HepG2 (cell line): Measurements from ENCODE around the gene CLHC1. TPM values are rescaled to one million over a fixed set of nuclear protein-coding genes. Genes with fewer than 3 reads are reported as not detected.

Experiments used
- CENPBD1 ChIP-seq: sonication (generic); formaldehyde crosslinking; IDR thresholded peaks from 2 replicates; pipeline ENCODE4 v1.8.0; 2022; ENCODE audit warnings: missing genetic modification reagents, low read depth, mild to moderate bottlenecking, borderline replicate concordance
- ELF4 ChIP-seq: sonication (generic); formaldehyde crosslinking; IDR thresholded peaks from 2 replicates; pipeline ENCODE4 v1.5.0; 2020; ENCODE audit warnings: missing genetic modification reagents, mild to moderate bottlenecking, moderate library complexity, borderline replicate concordance
- MATR3 ChIP-seq: sonication (generic); formaldehyde crosslinking; IDR thresholded peaks from 2 replicates; pipeline ENCODE4 v1.4.0; 2020; ENCODE audit warnings: missing genetic modification reagents
- MED1 ChIP-seq: sonication (generic); formaldehyde crosslinking; IDR thresholded peaks from 2 replicates; pipeline ENCODE4 v1.4.0; 2020; ENCODE audit warnings: missing genetic modification reagents
- NFE2L2 ChIP-seq: fragments of 150-350 bp; IDR thresholded peaks from 2 replicates; pipeline ENCODE4 v1.6.1; 2014; ENCODE audit warnings: low read length
- NONO ChIP-seq, 2 experiments: fragments of 450-650 bp in 1 of 2; sonication (generic) in 1 of 2; formaldehyde crosslinking in 1 of 2; IDR thresholded peaks in 1 of 2; conservative IDR thresholded peaks in 1 of 2; 2 replicates each; pipeline versions ENCODE4 v1.6.1 to v1.8.0; 2017 to 2022; ENCODE audit warnings: mild to moderate bottlenecking in 1 of 2, missing genetic modification reagents in 1 of 2, moderate library complexity in 1 of 2
- NR3C1 ChIP-seq: sonication (generic); formaldehyde crosslinking; IDR thresholded peaks from 2 replicates; pipeline ENCODE4 v1.4.0; 2020; ENCODE audit warnings: missing genetic modification reagents
- RAD21 ChIP-seq: fragments of 450-650 bp; formaldehyde crosslinking; IDR thresholded peaks from 2 replicates; pipeline ENCODE4 v1.5.0; 2020; ENCODE audit warnings: mild to moderate bottlenecking
- SAP130 ChIP-seq: IDR thresholded peaks from 2 replicates; pipeline ENCODE4 v1.6.1; 2016; ENCODE audit warnings: low read depth
- SRY ChIP-seq: sonication (generic); formaldehyde crosslinking; IDR thresholded peaks from 2 replicates; pipeline ENCODE4 v1.8.0; 2022; ENCODE audit warnings: mild to moderate bottlenecking, missing genetic modification reagents
- ZBTB40 ChIP-seq, 2 experiments: fragments of 450-650 bp in 1 of 2; sonication (generic) in 1 of 2; formaldehyde crosslinking in 1 of 2; IDR thresholded peaks; 2 replicates each; pipeline versions ENCODE4 v1.6.1 to v1.8.0; 2016 to 2022; ENCODE audit warnings: antibody characterized with exemption in 1 of 2, mild to moderate bottlenecking in 1 of 2, missing genetic modification reagents in 1 of 2
- ZFX ChIP-seq: sonication (generic); formaldehyde crosslinking; IDR thresholded peaks from 2 replicates; pipeline ENCODE4 v1.4.0; 2020; ENCODE audit warnings: mild to moderate bottlenecking, low read depth, missing genetic modification reagents, moderate library complexity
- ZFYVE20 ChIP-seq: sonication (generic); formaldehyde crosslinking; IDR thresholded peaks from 2 replicates; pipeline ENCODE4 v1.8.0; 2023; ENCODE audit warnings: low read depth, mild to moderate bottlenecking, moderate library complexity, missing genetic modification reagents, borderline replicate concordance
- ZNF160 ChIP-seq: sonication (generic); formaldehyde crosslinking; IDR thresholded peaks from 2 replicates; pipeline ENCODE4 v1.8.0; 2022; ENCODE audit warnings: mild to moderate bottlenecking, inconsistent platforms, missing genetic modification reagents
- ZNF383 ChIP-seq: sonication (generic); formaldehyde crosslinking; IDR thresholded peaks from 2 replicates; pipeline ENCODE4 v1.4.0; 2020; ENCODE audit warnings: missing genetic modification reagents, mild to moderate bottlenecking, borderline replicate concordance
- ZNF441 ChIP-seq: sonication (generic); formaldehyde crosslinking; IDR thresholded peaks from 2 replicates; pipeline ENCODE4 v1.7.0; 2021; ENCODE audit warnings: missing genetic modification reagents, borderline replicate concordance
- ZNF556 ChIP-seq: sonication (generic); formaldehyde crosslinking; IDR thresholded peaks from 2 replicates; pipeline ENCODE4 v1.4.0; 2020; ENCODE audit warnings: mild to moderate bottlenecking, missing genetic modification reagents, borderline replicate concordance
- ZNF790 ChIP-seq: sonication (generic); formaldehyde crosslinking; IDR thresholded peaks from 2 replicates; pipeline ENCODE4 v1.8.0; 2022; ENCODE audit warnings: missing genetic modification reagents, mild to moderate bottlenecking, borderline replicate concordance
- polyA plus RNA-seq, 8 experiments: library from polyadenylated mRNA; depleted of rRNA in 3 of 8; stranded (reverse) in 7 of 8; unstranded in 1 of 8; fragments of >200 nt; fragmentation: Illumina TruSeq in 4 of 8; extraction: Trizol in 4 of 8; gene quantifications; 2 replicates each; pipeline versions ENCODE4 v1.2.1 to v1.2.3, GENCODE V29; 2011 to 2016; ENCODE audit warnings: low read depth in 4 of 8, missing spikeins in 1 of 8, mixed read lengths in 1 of 8; ENCODE audit not compliant: insufficient read depth in 1 of 8
- total RNA-seq, 5 experiments: library from RNA; depleted of rRNA; stranded (reverse); fragments of >200 nt; fragmentation: Illumina TruSeq; extraction: Trizol; gene quantifications; 2 replicates each; pipeline ENCODE4 v1.2.3, GENCODE V29; 2016; ENCODE audit warnings: low read depth in 1 of 5
- TF ChIP-seq, protein P1 (sequence below): IDR thresholded peaks from 2 replicates; pipeline ENCODE4 v1.6.1; 2016; ENCODE audit warnings: low read depth

CLHC1 gene
- total and polyA plus RNA-seq, 2 of the 13 experiments (the other 11 are each of a cell fraction or from before 2014, with no cell fraction given) = 9.8 to 12.6 TPM

GRCh38 chr2:55180374-55180773 lies 51.7 kb downstream of the CLHC1 start (continued):
- TF ChIP-seq, protein P1, sequence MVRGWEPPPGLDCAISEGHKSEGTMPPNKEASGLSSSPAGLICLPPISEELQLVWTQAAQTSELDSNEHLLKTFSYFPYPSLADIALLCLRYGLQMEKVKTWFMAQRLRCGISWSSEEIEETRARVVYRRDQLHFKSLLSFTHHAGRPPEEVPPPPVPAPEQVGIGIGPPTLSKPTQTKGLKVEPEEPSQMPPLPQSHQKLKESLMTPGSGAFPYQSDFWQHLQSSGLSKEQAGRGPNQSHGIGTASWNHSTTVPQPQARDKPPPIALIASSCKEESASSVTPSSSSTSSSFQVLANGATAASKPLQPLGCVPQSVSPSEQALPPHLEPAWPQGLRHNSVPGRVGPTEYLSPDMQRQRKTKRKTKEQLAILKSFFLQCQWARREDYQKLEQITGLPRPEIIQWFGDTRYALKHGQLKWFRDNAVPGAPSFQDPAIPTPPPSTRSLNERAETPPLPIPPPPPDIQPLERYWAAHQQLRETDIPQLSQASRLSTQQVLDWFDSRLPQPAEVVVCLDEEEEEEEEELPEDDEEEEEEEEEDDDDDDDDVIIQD (CRISPR knock-in tag) = peak; percentile 98
- TF ChIP-seq NFE2L2 (no peak), ZBTB40 (IDR thresholded peaks at IDR 0.05) (no peak), ZBTB40 (CRISPR knock-in tag; IDR thresholded peaks at IDR 0.05) (no peak), ZFYVE20 (CRISPR knock-in tag) (no peak), ZNF556 (CRISPR knock-in tag) (no peak), NONO (IDR thresholded peaks at IDR 0.05) (no peak), NONO (CRISPR knock-in tag; conservative IDR thresholded peaks at IDR 0.05) (no peak), CENPBD1 (CRISPR knock-in tag) (no peak), MATR3 (no peak), ZNF441 (CRISPR knock-in tag) (no peak), ELF4 (no peak), SAP130 (CRISPR knock-in tag) (peak; percentile 32; the same call in 1 of the 2 replicates), ZNF790 (CRISPR knock-in tag) (no peak), ZNF383 (CRISPR knock-in tag) (no peak), ZFX (CRISPR knock-in tag) (peak; percentile 44; the same call in 1 of the 2 replicates), MED1 (no peak), NR3C1 (CRISPR knock-in tag) (no peak), RAD21 (CRISPR knock-in tag) (no peak), ZNF160 (CRISPR knock-in tag) (no peak), SRY (CRISPR knock-in tag) (no peak)
